Measurements from ENCODE around the gene APOA4.

Gene APOA4

DNA sequence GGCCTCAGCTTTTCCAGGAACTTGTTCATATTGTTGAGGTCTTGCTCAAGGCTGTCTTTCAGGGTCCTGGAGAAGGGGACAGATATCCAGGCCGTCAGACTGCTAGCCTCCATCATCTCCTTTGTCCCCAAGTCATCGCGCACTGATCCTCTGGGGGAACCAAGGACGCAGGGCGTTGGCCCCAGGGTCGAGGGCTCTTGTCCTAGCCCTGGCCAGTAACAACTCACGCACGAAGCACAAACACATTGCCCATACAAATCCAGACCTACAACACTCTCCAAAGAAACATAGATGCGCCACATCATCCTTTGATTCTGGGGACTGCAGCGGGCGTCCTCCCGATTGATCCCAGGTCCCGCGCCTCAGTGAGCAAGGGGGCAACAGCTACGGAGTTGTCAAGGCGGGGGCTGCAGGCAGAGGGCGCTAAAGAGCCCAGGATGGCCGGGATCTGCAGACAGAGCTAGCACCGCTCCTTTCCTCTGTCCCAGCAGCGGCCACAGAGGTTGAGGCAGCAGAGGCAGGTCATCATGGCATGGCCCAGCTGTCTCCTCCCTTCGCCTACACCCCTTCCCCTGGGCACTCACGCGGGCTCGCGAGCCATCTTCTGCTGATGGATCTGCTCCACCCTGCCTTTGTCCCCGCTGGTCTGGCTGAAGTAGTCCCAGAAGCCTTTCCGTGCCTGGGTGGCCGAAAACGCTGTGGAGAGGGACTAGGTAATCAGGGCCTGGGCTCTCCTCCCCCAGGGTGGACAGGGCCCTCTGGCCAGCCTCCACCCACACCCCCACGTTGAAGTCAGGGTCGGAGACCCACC lies 31.9 kb downstream of the APOA4 start (continued):
- TF ChIP-seq, protein P1, sequence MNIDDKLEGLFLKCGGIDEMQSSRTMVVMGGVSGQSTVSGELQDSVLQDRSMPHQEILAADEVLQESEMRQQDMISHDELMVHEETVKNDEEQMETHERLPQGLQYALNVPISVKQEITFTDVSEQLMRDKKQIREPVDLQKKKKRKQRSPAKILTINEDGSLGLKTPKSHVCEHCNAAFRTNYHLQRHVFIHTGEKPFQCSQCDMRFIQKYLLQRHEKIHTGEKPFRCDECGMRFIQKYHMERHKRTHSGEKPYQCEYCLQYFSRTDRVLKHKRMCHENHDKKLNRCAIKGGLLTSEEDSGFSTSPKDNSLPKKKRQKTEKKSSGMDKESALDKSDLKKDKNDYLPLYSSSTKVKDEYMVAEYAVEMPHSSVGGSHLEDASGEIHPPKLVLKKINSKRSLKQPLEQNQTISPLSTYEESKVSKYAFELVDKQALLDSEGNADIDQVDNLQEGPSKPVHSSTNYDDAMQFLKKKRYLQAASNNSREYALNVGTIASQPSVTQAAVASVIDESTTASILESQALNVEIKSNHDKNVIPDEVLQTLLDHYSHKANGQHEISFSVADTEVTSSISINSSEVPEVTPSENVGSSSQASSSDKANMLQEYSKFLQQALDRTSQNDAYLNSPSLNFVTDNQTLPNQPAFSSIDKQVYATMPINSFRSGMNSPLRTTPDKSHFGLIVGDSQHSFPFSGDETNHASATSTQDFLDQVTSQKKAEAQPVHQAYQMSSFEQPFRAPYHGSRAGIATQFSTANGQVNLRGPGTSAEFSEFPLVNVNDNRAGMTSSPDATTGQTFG (tag by site-specific recombination; IDR thresholded peaks at IDR 0.05; ENCODE audit: borderline replicate concordance), result no peak

- ChIA-PET POLR2A (interaction anchor here (1.1 to 1.8 kb wide), 3 partner anchors 46 to 353 kb away, joined by 4 to 13 read pairs (median 5); partner anchors contain the start of genes APOA1, PAFAH1B2 and SIK3), CTCF (interaction anchor here (0.5 to 6.9 kb wide), 39 partner anchors 10 to 519 kb away, joined by 3 to 118 read pairs (median 4); partner anchors contain the start of genes APOA1 and PAFAH1B2)
- TF ChIP-seq, protein P2, sequence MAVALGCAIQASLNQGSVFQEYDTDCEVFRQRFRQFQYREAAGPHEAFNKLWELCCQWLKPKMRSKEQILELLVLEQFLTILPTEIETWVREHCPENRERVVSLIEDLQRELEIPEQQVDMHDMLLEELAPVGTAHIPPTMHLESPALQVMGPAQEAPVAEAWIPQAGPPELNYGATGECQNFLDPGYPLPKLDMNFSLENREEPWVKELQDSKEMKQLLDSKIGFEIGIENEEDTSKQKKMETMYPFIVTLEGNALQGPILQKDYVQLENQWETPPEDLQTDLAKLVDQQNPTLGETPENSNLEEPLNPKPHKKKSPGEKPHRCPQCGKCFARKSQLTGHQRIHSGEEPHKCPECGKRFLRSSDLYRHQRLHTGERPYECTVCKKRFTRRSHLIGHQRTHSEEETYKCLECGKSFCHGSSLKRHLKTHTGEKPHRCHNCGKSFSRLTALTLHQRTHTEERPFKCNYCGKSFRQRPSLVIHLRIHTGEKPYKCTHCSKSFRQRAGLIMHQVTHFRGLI (tag by site-specific recombination; IDR thresholded peaks at IDR 0.05), result no peak
- TF ChIP-seq ZNF473 (tag by site-specific recombination; IDR thresholded peaks at IDR 0.05) (no peak), ZNF629 (tag by site-specific recombination; IDR thresholded peaks at IDR 0.05) (no peak), PBX3 (CRISPR knock-in tag; IDR thresholded peaks at IDR 0.05) (no peak), ZNF335 (tag by site-specific recombination; conservative IDR thresholded peaks at IDR 0.05) (no peak), ZNF837 (tag by site-specific recombination; IDR thresholded peaks at IDR 0.05) (no peak), ZNF2 (tag by site-specific recombination; IDR thresholded peaks at IDR 0.05) (no peak), ZNF398 (tag by site-specific recombination; IDR thresholded peaks at IDR 0.05) (no peak), ZNF518A (tag by site-specific recombination; conservative IDR thresholded peaks at IDR 0.05; ENCODE audit: low read depth) (no peak), SALL2 (tag by site-specific recombination; IDR thresholded peaks at IDR 0.05; ENCODE audit: borderline replicate concordance) (no peak), ZNF174 (tag by site-specific recombination; IDR thresholded peaks at IDR 0.05) (no peak), ZFP37 (tag by site-specific recombination; IDR thresholded peaks at IDR 0.05) (no peak), ZNF664 (tag by site-specific recombination; IDR thresholded peaks at IDR 0.05) (no peak), GLIS1 (tag by site-specific recombination; IDR thresholded peaks at IDR 0.05) (no peak)
- TF ChIP-seq, protein P3, sequence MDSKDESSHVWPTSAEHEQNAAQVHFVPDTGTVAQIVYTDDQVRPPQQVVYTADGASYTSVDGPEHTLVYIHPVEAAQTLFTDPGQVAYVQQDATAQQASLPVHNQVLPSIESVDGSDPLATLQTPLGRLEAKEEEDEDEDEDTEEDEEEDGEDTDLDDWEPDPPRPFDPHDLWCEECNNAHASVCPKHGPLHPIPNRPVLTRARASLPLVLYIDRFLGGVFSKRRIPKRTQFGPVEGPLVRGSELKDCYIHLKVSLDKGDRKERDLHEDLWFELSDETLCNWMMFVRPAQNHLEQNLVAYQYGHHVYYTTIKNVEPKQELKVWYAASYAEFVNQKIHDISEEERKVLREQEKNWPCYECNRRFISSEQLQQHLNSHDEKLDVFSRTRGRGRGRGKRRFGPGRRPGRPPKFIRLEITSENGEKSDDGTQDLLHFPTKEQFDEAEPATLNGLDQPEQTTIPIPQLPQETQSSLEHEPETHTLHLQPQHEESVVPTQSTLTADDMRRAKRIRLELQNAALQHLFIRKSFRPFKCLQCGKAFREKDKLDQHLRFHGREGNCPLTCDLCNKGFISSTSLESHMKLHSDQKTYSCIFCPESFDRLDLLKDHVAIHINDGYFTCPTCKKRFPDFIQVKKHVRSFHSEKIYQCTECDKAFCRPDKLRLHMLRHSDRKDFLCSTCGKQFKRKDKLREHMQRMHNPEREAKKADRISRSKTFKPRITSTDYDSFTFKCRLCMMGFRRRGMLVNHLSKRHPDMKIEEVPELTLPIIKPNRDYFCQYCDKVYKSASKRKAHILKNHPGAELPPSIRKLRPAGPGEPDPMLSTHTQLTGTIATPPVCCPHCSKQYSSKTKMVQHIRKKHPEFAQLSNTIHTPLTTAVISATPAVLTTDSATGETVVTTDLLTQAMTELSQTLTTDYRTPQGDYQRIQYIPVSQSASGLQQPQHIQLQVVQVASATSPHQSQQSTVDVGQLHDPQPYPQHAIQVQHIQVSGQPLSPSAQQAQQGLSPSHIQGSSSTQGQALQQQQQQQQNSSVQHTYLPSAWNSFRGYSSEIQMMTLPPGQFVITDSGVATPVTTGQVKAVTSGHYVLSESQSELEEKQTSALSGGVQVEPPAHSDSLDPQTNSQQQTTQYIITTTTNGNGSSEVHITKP (tag by site-specific recombination; IDR thresholded peaks at IDR 0.05), result no peak
Observed at GRCh38 chr11:116790167-116791001, 32.7 kb downstream of the APOA4 start.

More at GRCh38 chr11:116790167-116791001, 32.7 kb downstream of the APOA4 start:
- H3K36me3 ChIP-seq (ENCODE audit: control insufficient read depth in 2 of 2, insufficient read depth in 1 of 2, low read length in 2 of 2), result peaks cover 0 to 17% of the 10 kb centered on the region in 2 experiments; a peak in 1 of 3 replicates
- no peak overlapping the region for H3K4me3 ChIP-seq (ENCODE audit: low read depth, low read length)
- no peaks in the 10 kb centered on the region for H3K9me3 ChIP-seq (ENCODE audit: control insufficient read depth, insufficient read depth, low read depth, low read length)
- no peak overlapping the region for H3K27ac ChIP-seq (ENCODE audit: extremely low read depth, low read depth, low read length)
- H3K4me1 ChIP-seq (ENCODE audit: control insufficient read depth, insufficient read depth, low read length), result no peaks in the 10 kb centered on the region
